ENCODE results near the gene ACTBL2. TPM values are rescaled to one million over a fixed set of nuclear protein-coding genes. Genes with fewer than 3 reads are reported as not detected.

The ACTBL2 gene
- total RNA-seq, 1 donor, result not detected

DNA sequence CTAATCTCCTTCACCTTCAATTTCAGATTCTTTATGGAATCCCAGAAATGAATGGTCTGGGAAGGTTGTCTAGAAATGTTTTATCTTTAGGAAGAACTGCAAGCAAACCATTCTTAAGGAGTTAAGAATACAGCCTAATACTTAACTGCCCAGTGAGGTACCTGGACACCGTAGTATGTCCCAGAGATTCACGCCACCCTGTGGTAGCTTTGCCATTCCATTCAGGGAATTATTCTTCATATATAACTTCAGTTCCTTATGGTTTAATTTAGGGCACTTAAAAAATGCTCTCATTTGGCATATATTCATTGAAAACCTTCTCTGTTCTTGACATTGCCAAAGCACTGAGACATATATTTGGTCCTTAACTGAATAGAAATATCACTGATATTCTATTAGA, 49.7 kb downstream of the ACTBL2 start:
- Histone ChIP-seq H3K4me2 (ENCODE audit: insufficient read depth, low read length) (no peak overlapping the region), H3K9me3 (ENCODE audit: low read depth, low read length) (no peaks in the 10 kb centered on the region), H4K20me1 (ENCODE audit: insufficient read depth, low read length) (no peaks in the 10 kb centered on the region), H3K27ac (ENCODE audit: low read depth, low read length) (peak overlapping the region; percentile 98), H3K27me3 (ENCODE audit: insufficient read depth, low read length) (no peaks in the 10 kb centered on the region), H2AFZ (ENCODE audit: low read length) (no peak overlapping the region), H3K4me3 (ENCODE audit: insufficient read depth, low read length) (no peak overlapping the region), H3K4me1 (ENCODE audit: insufficient read depth, low read length) (peaks cover 40% of the 10 kb centered on the region), H3K79me2 (ENCODE audit: insufficient read depth, low read length) (no peaks in the 10 kb centered on the region), H3K36me3 (ENCODE audit: insufficient read depth, low read length) (no peaks in the 10 kb centered on the region)
- peak; percentile 34 for TF ChIP-seq CTCF (IDR thresholded peaks at IDR 0.05; ENCODE audit: extremely low read depth, low read depth, low read length)
- DNase-seq (ENCODE audit: insufficient read length, low spot score, missing footprints), result no peak

DNA sequence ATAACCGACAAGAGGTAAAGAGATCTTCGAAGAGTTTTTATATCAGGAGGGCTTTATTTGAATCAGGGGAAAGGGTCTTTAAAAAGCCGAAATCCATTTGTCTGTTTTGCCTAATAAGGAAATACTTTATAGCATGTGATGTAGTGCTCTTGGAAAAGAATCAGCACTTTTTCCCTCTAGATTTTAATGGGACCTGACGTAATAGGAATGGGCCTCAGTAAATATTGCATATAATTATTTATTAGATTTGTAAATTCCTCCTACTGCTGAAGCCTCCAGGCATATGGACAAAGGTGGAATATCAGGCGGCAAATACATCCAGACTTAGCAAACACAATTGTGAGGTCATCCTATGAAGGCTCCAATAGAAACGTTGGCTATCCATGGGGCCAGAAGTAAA, 50.9 kb downstream of the ACTBL2 start:
- H4K20me1 ChIP-seq (ENCODE audit: insufficient read depth, low read length), result no peaks in the 10 kb centered on the region
- no peaks in the 10 kb centered on the region for H3K36me3 ChIP-seq (ENCODE audit: insufficient read depth, low read length)
- no peaks in the 10 kb centered on the region for H3K27me3 ChIP-seq (ENCODE audit: insufficient read depth, low read length)
- H3K27ac ChIP-seq (ENCODE audit: low read depth, low read length), result no peak overlapping the region
- no peak overlapping the region for H3K4me2 ChIP-seq (ENCODE audit: insufficient read depth, low read length)
- H3K4me1 ChIP-seq (ENCODE audit: insufficient read depth, low read length), result peaks cover 30% of the 10 kb centered on the region
- DNase-seq (ENCODE audit: insufficient read length, low spot score, missing footprints), result no peak
- no peak overlapping the region for H3K4me3 ChIP-seq (ENCODE audit: insufficient read depth, low read length)
- H3K9me3 ChIP-seq (ENCODE audit: low read depth, low read length), result no peaks in the 10 kb centered on the region
- H3K79me2 ChIP-seq (ENCODE audit: insufficient read depth, low read length), result no peaks in the 10 kb centered on the region
- no peak for TF ChIP-seq CTCF (IDR thresholded peaks at IDR 0.05; ENCODE audit: extremely low read depth, low read depth, low read length)
- H2AFZ ChIP-seq (ENCODE audit: low read length), result no peak overlapping the region
